HG02678 (cell line): ENCODE data around the gene HOPX.
"Not testable (repeated sequence)": the region's sequence is repeated elsewhere in the genome, so short reads cannot be mapped to it uniquely, and the experiment has no call there.

ENCODE experiments used
- ATAC-seq: cut with Tn5 transposase; IDR thresholded peaks from one replicate; pipeline ENCODE4 v1.9.1; 2021; ENCODE audit warnings: mild to moderate bottlenecking, moderate library complexity; ENCODE audit not compliant: unreplicated experiment

Gene HOPX

DNA sequence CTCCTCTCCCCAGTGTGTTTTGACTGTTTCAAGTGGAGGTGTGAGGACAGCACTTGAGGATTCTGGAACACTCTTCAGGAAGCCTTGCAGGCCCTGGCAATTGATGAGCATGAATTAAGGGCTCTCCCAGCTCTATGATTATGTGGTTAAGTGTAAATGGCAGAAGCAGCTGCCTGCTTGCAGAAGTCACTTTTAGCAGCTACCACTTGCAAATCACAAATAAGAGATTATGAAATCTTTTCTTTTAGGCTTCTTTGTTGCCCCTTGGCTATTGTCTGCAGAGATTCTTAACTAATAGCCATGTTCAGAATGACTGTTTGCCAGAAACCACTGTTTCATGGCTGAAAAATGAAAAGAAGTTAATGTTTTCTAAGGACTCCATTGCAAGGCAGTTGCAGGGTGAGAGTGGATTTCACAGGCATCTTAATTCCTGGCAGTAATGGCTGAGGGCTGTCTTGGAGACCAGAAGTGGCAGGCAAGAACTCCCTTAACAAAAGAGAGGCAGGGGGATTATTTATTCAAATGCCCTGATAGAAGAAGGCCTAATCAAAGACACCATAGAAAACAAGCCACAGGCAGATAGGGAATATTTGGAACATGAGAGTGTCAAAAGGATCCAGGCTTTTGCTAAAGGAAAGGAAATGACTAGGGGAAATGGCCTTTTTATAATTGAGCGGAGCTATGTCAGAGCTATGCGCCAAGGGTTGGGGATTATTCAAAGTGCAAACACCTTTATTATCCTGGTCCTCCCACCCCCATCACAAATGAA lies 8.3 kb upstream of the HOPX start:
- no peak for ATAC-seq

GRCh38 chr4:56688094-56688647 lies 7.1 kb upstream of the HOPX start:
- no peak for ATAC-seq

- ATAC-seq = no peak
These were observed 5.6 kb upstream of the HOPX start for GRCh38 chr4:56686537-56687231.

- ATAC-seq = no peak
These were observed 3.4 kb upstream of the HOPX start for GRCh38 chr4:56684320-56685050.

GRCh38 chr4:56683455-56683854 lies 2.4 kb upstream of the HOPX start:
- ATAC-seq = no peak

- ATAC-seq = no peak
These were observed 893 bp upstream of the HOPX start for GRCh38 chr4:56681853-56682525.

DNA sequence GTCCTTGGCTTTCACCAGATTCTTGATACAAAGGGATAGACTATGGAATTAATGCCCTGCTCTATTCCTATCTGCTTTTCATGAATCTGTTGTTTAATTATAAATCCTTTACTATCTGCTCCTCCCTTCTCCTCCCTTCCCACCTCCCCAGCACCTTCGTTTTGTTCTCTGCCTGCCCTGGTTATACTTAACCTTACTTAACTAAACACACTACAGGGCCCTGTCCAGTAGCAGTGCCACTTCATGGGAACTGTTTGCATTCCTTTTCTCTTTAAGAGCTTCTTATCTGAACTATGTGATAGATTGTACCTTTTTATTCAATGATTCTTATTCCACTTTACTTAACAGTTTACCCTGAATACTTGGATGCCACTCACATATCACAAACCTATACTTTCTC lies 830 bp downstream of the HOPX start:
- ATAC-seq = no peak

DNA sequence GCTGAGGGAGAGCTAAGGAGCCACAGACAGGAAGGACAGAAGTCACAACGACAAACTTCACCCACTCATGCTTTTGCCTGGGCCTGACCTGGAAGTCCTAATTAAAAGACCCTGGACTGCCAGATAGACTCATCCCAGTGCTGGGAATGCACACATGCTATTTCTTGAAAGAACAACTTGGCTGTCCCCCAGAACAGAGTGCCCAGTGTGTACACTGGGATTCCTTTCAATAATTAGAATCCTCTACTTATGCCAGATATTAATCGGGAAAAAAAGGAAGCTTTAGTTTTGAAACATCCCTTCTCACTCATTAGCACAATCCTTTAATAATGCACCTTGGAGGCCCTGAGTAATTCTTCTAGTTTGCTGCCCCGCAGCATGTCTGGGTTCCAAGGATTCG lies 3.4 kb downstream of the HOPX start:
- ATAC-seq = no peak

DNA sequence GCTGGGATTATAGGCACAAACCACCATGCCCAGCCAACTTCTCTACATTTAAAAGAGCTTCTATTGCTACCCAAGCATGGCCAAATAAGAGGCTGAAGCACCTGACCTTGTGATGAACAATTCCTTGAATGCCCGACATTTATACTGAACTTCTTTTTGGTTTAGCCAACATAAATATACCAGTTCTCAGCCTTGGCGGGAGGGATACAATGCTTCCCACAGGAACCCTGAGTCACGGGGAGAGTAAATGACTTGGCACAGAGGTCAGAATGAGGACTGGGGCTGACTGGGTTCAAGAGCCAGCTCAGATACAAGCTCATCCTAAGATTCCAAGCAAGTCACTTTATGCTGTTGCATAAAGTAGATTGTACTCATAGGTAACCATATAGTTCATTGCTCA lies 6.1 kb downstream of the HOPX start:
- no peak for ATAC-seq

GRCh38 chr4:56671860-56672259 lies 9.2 kb downstream of the HOPX start:
- ATAC-seq = no peak

GRCh38 chr4:56671373-56671772 lies 9.7 kb downstream of the HOPX start:
- ATAC-seq = no peak

DNA sequence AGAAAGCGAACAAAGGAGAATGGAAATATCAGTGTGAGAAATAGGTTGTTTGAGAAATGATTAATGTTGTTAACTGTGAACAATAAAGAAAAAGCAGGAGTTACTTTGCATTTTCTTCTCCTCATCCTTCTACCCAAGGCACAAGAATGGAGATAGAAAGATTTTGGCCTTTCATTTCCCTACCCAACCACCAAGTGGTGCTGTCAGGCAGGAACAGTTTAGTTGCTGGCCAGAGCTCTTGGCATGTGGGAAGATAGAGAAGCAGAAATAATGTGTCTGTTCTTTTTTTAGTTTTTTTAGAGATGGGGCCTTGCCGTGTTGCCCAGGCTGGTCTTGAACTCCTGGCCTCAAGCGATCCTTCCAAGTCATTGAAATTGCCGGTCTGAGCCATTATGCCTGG lies 12.8 kb downstream of the HOPX start:
- ATAC-seq = no peak

DNA sequence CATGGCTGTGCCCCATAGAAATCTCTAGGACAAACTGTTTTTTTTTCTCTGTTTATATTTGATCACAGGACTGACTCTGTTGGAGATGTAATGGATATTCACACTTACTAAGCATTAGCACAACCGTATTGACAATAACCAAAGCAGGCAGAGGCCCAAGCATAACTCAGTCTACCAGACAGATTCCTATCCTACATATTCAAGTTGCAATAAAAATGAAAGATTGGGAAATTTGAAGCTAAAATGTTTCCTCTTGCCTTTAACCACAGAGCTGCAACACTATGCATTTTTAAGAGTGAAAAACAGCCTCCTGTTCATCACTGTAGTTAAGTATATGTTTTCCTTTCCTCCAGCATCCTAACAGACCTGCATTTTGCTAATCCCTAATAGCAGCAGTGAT lies 13.7 kb downstream of the HOPX start:
- not testable (repeated sequence) for ATAC-seq

GRCh38 chr4:56666279-56666678 lies 14.8 kb downstream of the HOPX start:
- no peak for ATAC-seq

GRCh38 chr4:56665781-56666180 lies 15.3 kb downstream of the HOPX start:
- ATAC-seq = no peak

DNA sequence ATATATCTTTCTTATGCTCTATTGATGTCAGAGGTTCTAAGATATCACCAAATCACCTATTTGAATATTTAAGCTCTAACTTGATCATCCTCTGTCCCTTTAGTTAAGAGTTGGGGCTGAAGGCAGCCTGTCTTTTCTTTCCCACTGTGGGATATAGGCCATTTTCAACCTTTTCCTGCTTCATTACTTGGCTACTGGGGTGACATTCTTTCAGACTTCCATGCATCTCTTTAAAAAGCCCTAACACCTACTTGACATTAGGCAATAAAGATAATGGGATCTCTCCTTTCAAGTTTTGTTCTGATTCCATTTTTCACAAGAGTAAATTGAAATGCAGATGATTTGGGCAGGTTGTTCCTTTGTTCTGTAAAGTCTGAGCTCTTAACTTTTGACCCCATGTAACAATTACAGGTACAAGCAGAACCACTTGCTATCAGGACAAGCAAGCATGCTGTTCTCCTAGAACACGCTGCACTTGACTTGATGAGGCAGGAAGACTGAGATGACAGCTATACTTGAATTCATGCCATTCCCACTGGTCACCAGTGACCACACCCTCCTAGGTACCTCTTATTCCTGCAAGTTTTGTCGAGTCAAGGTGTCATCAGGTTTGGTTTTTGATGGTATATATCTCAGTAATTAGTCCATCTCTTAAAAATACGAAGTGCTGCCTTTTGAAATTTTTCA lies 18.2 kb downstream of the HOPX start:
- ATAC-seq = no peak

DNA sequence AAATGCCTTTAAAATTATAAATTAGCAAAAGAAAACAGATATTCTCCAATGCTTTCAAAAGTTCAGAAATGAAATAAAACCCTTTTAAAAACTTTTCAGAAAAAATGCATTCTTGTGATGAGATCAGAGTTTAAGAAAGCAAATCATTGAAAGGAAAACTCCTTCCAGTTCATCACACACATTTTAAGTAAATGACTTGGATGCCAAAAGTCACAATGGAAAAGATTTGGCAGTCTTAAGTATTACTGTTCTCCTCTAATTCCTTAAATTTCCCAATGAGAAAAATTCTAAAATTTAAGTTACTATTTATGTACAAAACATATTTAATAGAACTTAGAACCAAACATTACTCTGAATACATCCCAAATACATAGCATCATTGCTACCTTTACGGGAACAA lies 21.1 kb downstream of the HOPX start:
- no peak for ATAC-seq

DNA sequence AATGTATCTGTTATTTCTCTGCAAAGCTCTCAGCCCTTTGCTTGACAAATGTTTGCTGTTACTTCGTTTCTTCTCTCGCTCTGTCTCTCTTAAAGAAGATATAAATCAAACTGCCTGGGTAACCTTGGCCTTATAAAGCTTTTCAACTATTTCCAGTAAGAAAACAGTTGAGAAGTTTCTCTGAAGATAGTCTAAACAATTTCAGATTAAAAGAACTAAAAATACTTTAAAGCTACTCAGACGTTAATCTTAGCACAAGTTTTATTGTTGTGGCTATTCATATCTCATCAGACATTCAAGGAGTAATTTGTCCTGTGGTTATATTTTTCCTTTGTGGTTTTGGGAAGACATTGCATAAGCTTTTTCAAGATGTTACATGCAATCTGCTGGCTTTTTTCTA lies 22.6 kb downstream of the HOPX start:
- no peak for ATAC-seq

DNA sequence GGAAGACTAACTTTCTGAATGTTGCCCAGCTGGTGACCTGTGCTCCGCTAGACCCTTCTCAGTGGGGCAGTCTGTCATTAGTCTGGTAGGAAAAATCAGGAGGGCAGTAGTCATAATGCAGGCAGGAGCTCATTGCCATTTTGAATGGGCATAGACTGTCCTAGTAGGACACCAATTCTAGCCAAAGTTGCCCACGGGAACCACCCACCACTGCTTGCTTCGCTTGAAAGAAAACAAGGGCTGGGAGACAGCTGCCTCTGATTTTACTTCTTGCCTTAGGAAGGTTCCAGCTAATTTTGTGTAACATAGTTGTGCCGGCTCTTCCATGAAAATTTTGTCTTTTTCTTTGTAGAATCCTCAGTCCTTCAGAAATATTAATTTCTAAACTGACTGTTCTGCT lies 23.3 kb downstream of the HOPX start:
- no peak for ATAC-seq

GRCh38 chr4:56657128-56657527 lies 24.0 kb downstream of the HOPX start:
- ATAC-seq = no peak

DNA sequence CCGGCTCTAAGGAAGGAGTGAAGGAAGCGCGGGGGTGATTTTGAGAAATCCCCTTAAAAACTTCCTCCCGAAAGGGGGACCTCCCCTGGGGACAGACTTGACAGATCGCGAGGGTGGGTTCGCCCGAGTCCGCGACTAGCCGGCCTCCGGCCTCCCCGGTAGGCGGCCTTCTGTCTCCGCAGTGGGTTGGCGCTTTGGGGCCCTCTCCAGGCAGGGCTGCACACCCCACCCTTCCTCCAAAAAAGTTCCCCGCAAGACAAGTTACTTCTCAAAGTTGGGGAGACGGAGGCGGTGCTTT lies 24.8 kb downstream of the HOPX start:
- ATAC-seq = no peak
